ENCODE measurements around the gene CHP2.
"Not testable (repeated sequence)": the region's sequence is repeated elsewhere in the genome, so short reads cannot be mapped to it uniquely, and the experiment has no call there.

Gene CHP2

GRCh38 chr16:23742766-23743165, 12.1 kb upstream of the CHP2 start:
- no peak overlapping the region for H2AFZ ChIP-seq (ENCODE audit: low read length)

DNA sequence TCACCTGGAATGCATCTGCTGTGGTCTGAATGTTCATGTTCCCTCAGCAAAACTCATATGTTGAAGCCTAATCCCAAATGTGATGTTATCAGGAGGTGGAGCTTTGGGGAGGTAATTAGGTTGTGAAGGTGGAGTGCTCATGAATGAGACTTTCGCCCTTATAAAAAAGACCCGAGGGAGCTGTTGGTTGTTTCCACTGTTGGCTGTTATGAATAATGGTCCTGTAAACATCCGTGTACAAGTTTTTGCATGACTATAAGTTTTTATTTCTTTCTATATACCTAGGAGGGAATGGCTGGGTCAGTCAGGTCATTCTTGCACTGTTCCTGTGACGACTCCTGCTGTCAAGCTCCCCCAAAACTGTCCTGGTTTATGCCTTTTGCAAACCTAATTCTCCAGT, 9.6 kb upstream of the CHP2 start:
- H3K36me3 ChIP-seq (replicated peaks; ENCODE audit: insufficient read depth, low read length) = no peaks in the 10 kb centered on the region
- TF ChIP-seq EZH2 (optimal IDR thresholded peaks at IDR 0.05; ENCODE audit: low read depth, low read length) (no peak), EZH2phosphoT487 (IDR thresholded peaks at IDR 0.05; ENCODE audit: low read length) (no peak)
- TF ChIP-seq, protein P1, sequence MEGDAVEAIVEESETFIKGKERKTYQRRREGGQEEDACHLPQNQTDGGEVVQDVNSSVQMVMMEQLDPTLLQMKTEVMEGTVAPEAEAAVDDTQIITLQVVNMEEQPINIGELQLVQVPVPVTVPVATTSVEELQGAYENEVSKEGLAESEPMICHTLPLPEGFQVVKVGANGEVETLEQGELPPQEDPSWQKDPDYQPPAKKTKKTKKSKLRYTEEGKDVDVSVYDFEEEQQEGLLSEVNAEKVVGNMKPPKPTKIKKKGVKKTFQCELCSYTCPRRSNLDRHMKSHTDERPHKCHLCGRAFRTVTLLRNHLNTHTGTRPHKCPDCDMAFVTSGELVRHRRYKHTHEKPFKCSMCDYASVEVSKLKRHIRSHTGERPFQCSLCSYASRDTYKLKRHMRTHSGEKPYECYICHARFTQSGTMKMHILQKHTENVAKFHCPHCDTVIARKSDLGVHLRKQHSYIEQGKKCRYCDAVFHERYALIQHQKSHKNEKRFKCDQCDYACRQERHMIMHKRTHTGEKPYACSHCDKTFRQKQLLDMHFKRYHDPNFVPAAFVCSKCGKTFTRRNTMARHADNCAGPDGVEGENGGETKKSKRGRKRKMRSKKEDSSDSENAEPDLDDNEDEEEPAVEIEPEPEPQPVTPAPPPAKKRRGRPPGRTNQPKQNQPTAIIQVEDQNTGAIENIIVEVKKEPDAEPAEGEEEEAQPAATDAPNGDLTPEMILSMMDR (IDR thresholded peaks at IDR 0.05; ENCODE audit: low read length) = no peak
- H4K20me1 ChIP-seq (ENCODE audit: insufficient read depth, low read length) = no peaks in the 10 kb centered on the region
- no peaks in the 10 kb centered on the region for H3K79me2 ChIP-seq (ENCODE audit: low read length)
- H2AFZ ChIP-seq (ENCODE audit: low read length) = no peak overlapping the region
- H3F3A ChIP-seq (ENCODE audit: insufficient read depth, low read length) = no peaks in the 10 kb centered on the region
- H3K27ac ChIP-seq (ENCODE audit: low read length) = no peak overlapping the region
- H3K4me2 ChIP-seq (ENCODE audit: low read depth, low read length) = no peak overlapping the region
- H3K4me1 ChIP-seq (ENCODE audit: low read length) = no peaks in the 10 kb centered on the region
- no peak overlapping the region for H3K4me3 ChIP-seq (ENCODE audit: low read length)
- H3K9me2 ChIP-seq (replicated peaks; ENCODE audit: insufficient read depth, low read length) = no peaks in the 10 kb centered on the region
- no peak for DNase-seq
- no peaks in the 10 kb centered on the region for H3K27me3 ChIP-seq (replicated peaks; ENCODE audit: insufficient read depth, low read length)
- H3K9ac ChIP-seq (ENCODE audit: low read length) = no peak overlapping the region
- no peaks in the 10 kb centered on the region for H3K9me3 ChIP-seq (replicated peaks; ENCODE audit: insufficient read depth, low read length)

More at GRCh38 chr16:23742766-23743165, 12.1 kb upstream of the CHP2 start:
- Histone ChIP-seq H3F3A (ENCODE audit: insufficient read depth, low read length) (no peaks in the 10 kb centered on the region), H3K4me1 (ENCODE audit: low read length) (no peaks in the 10 kb centered on the region), H3K9me2 (replicated peaks; ENCODE audit: insufficient read depth, low read length) (no peaks in the 10 kb centered on the region), H3K27me3 (replicated peaks; ENCODE audit: insufficient read depth, low read length) (no peaks in the 10 kb centered on the region), H4K20me1 (ENCODE audit: insufficient read depth, low read length) (no peaks in the 10 kb centered on the region), H3K4me3 (ENCODE audit: low read length) (no peak overlapping the region), H3K36me3 (replicated peaks; ENCODE audit: insufficient read depth, low read length) (no peaks in the 10 kb centered on the region), H3K4me2 (ENCODE audit: low read depth, low read length) (no peak overlapping the region), H3K79me2 (ENCODE audit: low read length) (no peaks in the 10 kb centered on the region), H3K9ac (ENCODE audit: low read length) (no peak overlapping the region), H3K9me3 (replicated peaks; ENCODE audit: insufficient read depth, low read length) (no peaks in the 10 kb centered on the region), H3K27ac (ENCODE audit: low read length) (no peak overlapping the region)
- TF ChIP-seq EZH2phosphoT487 (IDR thresholded peaks at IDR 0.05; ENCODE audit: low read length) (no peak), EZH2 (optimal IDR thresholded peaks at IDR 0.05; ENCODE audit: low read depth, low read length) (no peak)
- TF ChIP-seq, protein P1 (IDR thresholded peaks at IDR 0.05; ENCODE audit: low read length) = no peak
- DNase-seq = no peak

DNA sequence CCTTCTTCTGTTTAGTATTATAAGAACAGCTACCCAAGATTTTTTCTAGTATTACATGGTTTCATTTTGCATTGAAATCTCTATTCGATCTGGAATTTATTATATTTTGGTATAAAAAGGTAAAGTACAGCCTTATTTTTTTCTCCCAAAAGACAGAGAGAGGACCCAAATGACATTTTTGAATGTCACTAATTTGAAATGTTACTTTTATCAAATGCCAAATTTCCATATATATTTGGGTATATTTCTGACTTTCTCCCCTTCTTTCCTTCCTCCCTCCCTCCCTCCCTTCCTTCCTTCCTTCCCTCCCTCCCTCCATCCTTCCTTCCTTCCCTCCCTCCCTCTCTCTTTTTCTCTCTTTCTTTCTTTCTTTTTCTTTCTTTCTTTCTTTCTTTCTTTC, 6.2 kb upstream of the CHP2 start:
- no peak overlapping the region for H2AFZ ChIP-seq (ENCODE audit: low read length)
- H3K36me3 ChIP-seq (replicated peaks; ENCODE audit: insufficient read depth, low read length) = no peaks in the 10 kb centered on the region
- H3K27me3 ChIP-seq (replicated peaks; ENCODE audit: insufficient read depth, low read length) = no peaks in the 10 kb centered on the region
- H3K4me1 ChIP-seq (ENCODE audit: low read length) = no peaks in the 10 kb centered on the region
- H3K4me3 ChIP-seq (ENCODE audit: low read length) = no peak overlapping the region
- H3K9ac ChIP-seq (ENCODE audit: low read length) = no peak overlapping the region
- no peak overlapping the region for H3K4me2 ChIP-seq (ENCODE audit: low read depth, low read length)
- no peak overlapping the region for H3K27ac ChIP-seq (ENCODE audit: low read length)
- H3F3A ChIP-seq (ENCODE audit: insufficient read depth, low read length) = no peaks in the 10 kb centered on the region
- H4K20me1 ChIP-seq (ENCODE audit: insufficient read depth, low read length) = no peaks in the 10 kb centered on the region
- DNase-seq = no peak
- no peaks in the 10 kb centered on the region for H3K79me2 ChIP-seq (ENCODE audit: low read length)
- TF ChIP-seq EZH2 (optimal IDR thresholded peaks at IDR 0.05; ENCODE audit: low read depth, low read length) (no peak), EZH2phosphoT487 (IDR thresholded peaks at IDR 0.05; ENCODE audit: low read length) (no peak)
- TF ChIP-seq, protein P1 (IDR thresholded peaks at IDR 0.05; ENCODE audit: low read length) = no peak
- H3K9me2 ChIP-seq (replicated peaks; ENCODE audit: insufficient read depth, low read length) = no peaks in the 10 kb centered on the region
- H3K9me3 ChIP-seq (replicated peaks; ENCODE audit: insufficient read depth, low read length) = no peaks in the 10 kb centered on the region

GRCh38 chr16:23751053-23751452, 3.8 kb upstream of the CHP2 start:
- not testable (repeated sequence) for H3K9me3 ChIP-seq (replicated peaks; ENCODE audit: insufficient read depth, low read length); H3K27ac ChIP-seq (ENCODE audit: low read length); H3K27me3 ChIP-seq (replicated peaks; ENCODE audit: insufficient read depth, low read length); H3K4me2 ChIP-seq (ENCODE audit: low read depth, low read length); DNase-seq; H4K20me1 ChIP-seq (ENCODE audit: insufficient read depth, low read length); H3F3A ChIP-seq (ENCODE audit: insufficient read depth, low read length); H2AFZ ChIP-seq (ENCODE audit: low read length); H3K36me3 ChIP-seq (replicated peaks; ENCODE audit: insufficient read depth, low read length); H3K9ac ChIP-seq (ENCODE audit: low read length); H3K79me2 ChIP-seq (ENCODE audit: low read length); H3K4me3 ChIP-seq (ENCODE audit: low read length); H3K9me2 ChIP-seq (replicated peaks; ENCODE audit: insufficient read depth, low read length); H3K4me1 ChIP-seq (ENCODE audit: low read length)
